HepG2 (cell line): ENCODE data around the gene TOPORS. TPM values are rescaled to one million over a fixed set of nuclear protein-coding genes. Genes with fewer than 3 reads are reported as not detected.
A peak's percentile ranks its signal among the peaks of the same experiment; 100 is the strongest.

Source experiments
- ATAC-seq: fragments of 200-7000 bp; cut with Tn5 transposase; 3 replicates; pipeline ENCODE4 v1.9.1; 2020; ENCODE audit warnings: mild to moderate bottlenecking, moderate library complexity
- BruUV-seq: library from RNA; stranded (reverse); fragments of 400-500 nt; replicated peaks from 2 replicates; lab custom pipeline; 2021; lab: Mats Ljungman, UMichigan
- CTCF ChIA-PET: fragments of 300-600 bp; formaldehyde crosslinking; extraction: SDS; loops from one replicate; lab custom pipeline; 2021; ENCODE audit warnings: low total read pairs, inconsistent platforms, low intra/inter-chr PET ratio; lab: Yijun Ruan, JAX
- POLR2A ChIA-PET: fragments of 350-600 bp; sonication (Branson Sonifier 250); formaldehyde crosslinking; loops from one replicate; lab custom pipeline; 2020; ENCODE audit warnings: antibody characterized with exemption, inconsistent platforms; lab: Yijun Ruan, JAX
- DNase-seq: peaks from one replicate; pipeline ENCODE4 v3.0.0-alpha.2; 2015; ENCODE audit warnings: low spot score
- FAIRE-seq: peaks from 3 replicates; lab custom pipeline; 2011; peaks lifted over from hg19 to GRCh38; lab: Jason Lieb, UNC
- H2AFZ ChIP-seq: one replicate; pipeline ENCODE4 v1.6.1; 2011; ENCODE audit warnings: low read length, inconsistent platforms
- H3K27ac ChIP-seq: fragments of 300-600 bp; 3 replicates; pipeline ENCODE4 v1.8.0; 2011; ENCODE audit warnings: mixed run types, mild to moderate bottlenecking, mixed read lengths, low read length, inconsistent platforms; ENCODE audit not compliant: insufficient read depth; ENCODE audit errors: extremely low read length
- H3K27me3 ChIP-seq, 2 experiments: fragments of 200-600 bp in 1 of 2; 2 replicates in 1 of 2; 3 replicates in 1 of 2; pipeline versions ENCODE4 v1.6.0 to v1.8.0; 2011; ENCODE audit warnings: low read length in 2 of 2, mild to moderate bottlenecking in 2 of 2, moderate library complexity in 2 of 2, inconsistent platforms in 1 of 2; ENCODE audit not compliant: insufficient read depth in 2 of 2, control insufficient read depth in 1 of 2
- H3K36me3 ChIP-seq, 2 experiments: fragments of 200-600 bp in 1 of 2; replicated peaks in 1 of 2; 2 replicates in 1 of 2; 3 replicates in 1 of 2; pipeline versions ENCODE4 v1.5.1 to v1.8.0; 2011; ENCODE audit warnings: low read length in 2 of 2, inconsistent platforms in 1 of 2; ENCODE audit not compliant: insufficient read depth in 2 of 2, control insufficient read depth in 1 of 2
- H3K4me1 ChIP-seq: 2 replicates; pipeline ENCODE4 v1.5.1; 2012; ENCODE audit warnings: low read length, inconsistent platforms; ENCODE audit not compliant: insufficient read depth
- H3K4me2 ChIP-seq: 2 replicates; pipeline ENCODE4 v1.6.0; 2011; ENCODE audit warnings: low read depth, low read length, inconsistent platforms
- H3K4me3 ChIP-seq, 3 experiments: fragments of 200-600 bp in 1 of 3; sonication (generic), shearing (Covaris generic) in 1 of 3; replicated peaks in 1 of 3; 2 replicates each; pipeline ENCODE4 v1.5.1; 2011 to 2016; ENCODE audit warnings: low read length in 3 of 3, inconsistent platforms in 2 of 3, low read depth in 2 of 3, mild to moderate bottlenecking in 2 of 3, control low read depth in 1 of 3, mixed read lengths in 1 of 3; ENCODE audit not compliant: insufficient read depth in 1 of 3
- H3K79me2 ChIP-seq: one replicate; pipeline ENCODE4 v1.6.1; 2011; ENCODE audit warnings: low read length, inconsistent platforms; ENCODE audit not compliant: insufficient read depth
- H3K9ac ChIP-seq: 2 replicates; pipeline ENCODE4 v1.6.0; 2011; ENCODE audit warnings: mild to moderate bottlenecking, low read depth, low read length, inconsistent platforms; ENCODE audit not compliant: insufficient read depth
- H3K9me3 ChIP-seq: 2 replicates; pipeline ENCODE4 v1.5.1; 2012; ENCODE audit warnings: mild to moderate bottlenecking, low read length
- H4K20me1 ChIP-seq: 2 replicates; pipeline ENCODE4 v1.6.0; 2011; ENCODE audit warnings: inconsistent platforms, mild to moderate bottlenecking, low read length, moderate library complexity; ENCODE audit not compliant: insufficient read depth
- ADNP ChIP-seq: sonication (generic); formaldehyde crosslinking; IDR thresholded peaks from 2 replicates; pipeline ENCODE4 v1.4.0; 2020; ENCODE audit warnings: missing genetic modification reagents
- BCL3 ChIP-seq: sonication (generic); formaldehyde crosslinking; IDR thresholded peaks from 2 replicates; pipeline ENCODE4 v1.5.1; 2020; ENCODE audit warnings: mild to moderate bottlenecking, missing genetic modification reagents, moderate library complexity
- DNMT1 ChIP-seq: sonication (generic); formaldehyde crosslinking; IDR thresholded peaks from 2 replicates; pipeline ENCODE4 v1.5.1; 2020; ENCODE audit warnings: mild to moderate bottlenecking, missing genetic modification reagents
- SALL2 ChIP-seq: sonication (generic); formaldehyde crosslinking; IDR thresholded peaks from 2 replicates; pipeline ENCODE4 v1.8.1; 2023; ENCODE audit warnings: mild to moderate bottlenecking, missing genetic modification reagents, inconsistent platforms
- TBX3 ChIP-seq: fragments of 450-650 bp; IDR thresholded peaks from 2 replicates; pipeline ENCODE4 v1.6.1; 2017; ENCODE audit warnings: antibody characterized with exemption, mild to moderate bottlenecking, inconsistent platforms, borderline replicate concordance
- ZC3H13 ChIP-seq: sonication (generic); formaldehyde crosslinking; IDR thresholded peaks from 2 replicates; pipeline ENCODE4 v1.8.1; 2023; ENCODE audit warnings: mild to moderate bottlenecking, missing genetic modification reagents, moderate library complexity
- ZNF235 ChIP-seq: sonication (generic); formaldehyde crosslinking; IDR thresholded peaks from 2 replicates; pipeline ENCODE4 v1.8.1; 2023; ENCODE audit warnings: mild to moderate bottlenecking, missing genetic modification reagents, borderline replicate concordance
- ZNF550 ChIP-seq: sonication (generic); formaldehyde crosslinking; IDR thresholded peaks from 2 replicates; pipeline ENCODE4 v1.4.0; 2020; ENCODE audit warnings: mild to moderate bottlenecking, missing genetic modification reagents, borderline replicate concordance
- ZNF589 ChIP-seq: sonication (generic); formaldehyde crosslinking; conservative IDR thresholded peaks from 2 replicates; pipeline ENCODE4 v1.8.0; 2022; ENCODE audit warnings: mild to moderate bottlenecking, moderate library complexity, missing genetic modification reagents
- ZNF607 ChIP-seq: sonication (generic); formaldehyde crosslinking; IDR thresholded peaks from 2 replicates; pipeline ENCODE4 v1.5.1; 2020; ENCODE audit warnings: missing genetic modification reagents, mild to moderate bottlenecking, borderline replicate concordance
- ZNF780A ChIP-seq: sonication (generic); formaldehyde crosslinking; IDR thresholded peaks from 2 replicates; pipeline ENCODE4 v1.8.0; 2022; ENCODE audit warnings: mild to moderate bottlenecking, missing genetic modification reagents, moderate library complexity
- WGBS: methylation state at CpG from one replicate; pipeline ENCODE4 v1.1.6; 2017; ENCODE audit warnings: low lambda C conversion rate; 5-methylcytosine and 5-hydroxymethylcytosine counted together
- in situ Hi-C: cut with HindIII; loops from 2 replicates; pipeline ENCODE4 v1.10.0; 2017; ENCODE audit warnings: low pct_unique_long_range_greater_than_20kb; ENCODE audit not compliant: extremely low pct_ligation_motif_present
- intact Hi-C: fragments of 100-400 bp; cut with micrococcal nuclease; formaldehyde crosslinking; loops from one replicate; pipeline ENCODE4 v1.10.0; 2022; ENCODE audit not compliant: unreplicated experiment
- polyA plus RNA-seq, 8 experiments: library from polyadenylated mRNA; depleted of rRNA in 3 of 8; stranded (reverse) in 7 of 8; unstranded in 1 of 8; fragments of >200 nt; fragmentation: Illumina TruSeq in 4 of 8; extraction: Trizol in 4 of 8; gene quantifications; 2 replicates each; pipeline versions ENCODE4 v1.2.1 to v1.2.3, GENCODE V29; 2011 to 2016; ENCODE audit warnings: low read depth in 4 of 8, missing spikeins in 1 of 8, mixed read lengths in 1 of 8; ENCODE audit not compliant: insufficient read depth in 1 of 8
- total RNA-seq, 5 experiments: library from RNA; depleted of rRNA; stranded (reverse); fragments of >200 nt; fragmentation: Illumina TruSeq; extraction: Trizol; gene quantifications; 2 replicates each; pipeline ENCODE4 v1.2.3, GENCODE V29; 2016; ENCODE audit warnings: low read depth in 1 of 5
- TF ChIP-seq, protein P1 (sequence below): sonication (generic); formaldehyde crosslinking; IDR thresholded peaks from 2 replicates; pipeline ENCODE4 v1.8.0; 2022; ENCODE audit warnings: mild to moderate bottlenecking, missing genetic modification reagents, moderate library complexity
- TF ChIP-seq, protein P2 (sequence below): sonication (generic); formaldehyde crosslinking; IDR thresholded peaks from 2 replicates; pipeline ENCODE4 v1.4.0; 2020; ENCODE audit warnings: missing genetic modification reagents; ENCODE audit errors: not compliant biosample characterization

Gene TOPORS
- total and polyA plus RNA-seq, 2 of the 13 experiments (the other 11 are each of a cell fraction or from before 2014, with no cell fraction given), result 6.8 to 19.6 TPM

- Histone ChIP-seq H3K4me3 (no peak overlapping the region), H3K79me2 (no peaks in the 10 kb centered on the region), H3K27me3 (no peaks in the 10 kb centered on the region), H3K9ac (no peak overlapping the region), H3K4me2 (no peak overlapping the region), H3K36me3 (no peaks in the 10 kb centered on the region), H4K20me1 (no peaks in the 10 kb centered on the region), H3K9me3 (no peaks in the 10 kb centered on the region), H3K4me1 (no peaks in the 10 kb centered on the region), H2AFZ (no peak overlapping the region), H3K27ac (no peak overlapping the region)
- BruUV-seq, result no TSS peak
- FAIRE-seq, result no peak
- no peak for TF ChIP-seq ZC3H13 (CRISPR knock-in tag)
- TF ChIP-seq, protein P1, sequence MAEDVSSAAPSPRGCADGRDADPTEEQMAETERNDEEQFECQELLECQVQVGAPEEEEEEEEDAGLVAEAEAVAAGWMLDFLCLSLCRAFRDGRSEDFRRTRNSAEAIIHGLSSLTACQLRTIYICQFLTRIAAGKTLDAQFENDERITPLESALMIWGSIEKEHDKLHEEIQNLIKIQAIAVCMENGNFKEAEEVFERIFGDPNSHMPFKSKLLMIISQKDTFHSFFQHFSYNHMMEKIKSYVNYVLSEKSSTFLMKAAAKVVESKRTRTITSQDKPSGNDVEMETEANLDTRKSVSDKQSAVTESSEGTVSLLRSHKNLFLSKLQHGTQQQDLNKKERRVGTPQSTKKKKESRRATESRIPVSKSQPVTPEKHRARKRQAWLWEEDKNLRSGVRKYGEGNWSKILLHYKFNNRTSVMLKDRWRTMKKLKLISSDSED (CRISPR knock-in tag), result no peak
- TF ChIP-seq ZNF780A, result no peak
- no peak for TF ChIP-seq ZNF235
- TF ChIP-seq ZNF550 (CRISPR knock-in tag), result no peak
- ChIA-PET CTCF (interaction anchor here (1.7 kb wide), 1 partner anchor 380 kb away, joined by 13 read pairs; no protein-coding TSS in a partner anchor), POLR2A (no interaction called here)
- peak; percentile 35; the same call in 1 of the 3 replicates for ATAC-seq
- DNase-seq, result no peak
- in situ Hi-C loops, result no loop called here
- intact Hi-C loops, result no loop called here
Measured at GRCh38 chr9:32587901-32588300, 35.5 kb upstream of the TOPORS start.

DNA sequence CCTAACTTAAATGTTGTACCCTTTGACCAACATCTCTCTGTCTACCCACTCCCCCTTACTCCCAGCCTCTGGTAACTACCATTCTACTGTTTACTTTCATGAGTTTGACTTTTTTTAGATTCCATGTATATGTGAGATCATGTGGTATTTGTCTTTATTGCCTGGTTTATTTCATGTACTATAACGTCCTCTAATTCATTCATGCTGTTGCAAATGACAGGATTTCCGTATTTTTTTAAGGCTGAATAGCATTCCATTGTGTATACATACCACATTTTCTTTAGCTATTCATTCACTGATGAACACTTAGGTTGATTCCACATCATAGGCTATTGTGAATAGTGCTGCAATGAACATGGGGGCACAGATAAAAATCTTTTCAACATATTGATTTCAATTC lies 32.4 kb upstream of the TOPORS start:
- in situ Hi-C loops, result loop anchor here (5.0 kb wide), 1 partner anchor 383 kb away; no protein-coding TSS in a partner anchor
- intact Hi-C loops, result no loop called here
- TF ChIP-seq SALL2, result no peak
- TF ChIP-seq ZNF607, result no peak
- TF ChIP-seq, protein P2, sequence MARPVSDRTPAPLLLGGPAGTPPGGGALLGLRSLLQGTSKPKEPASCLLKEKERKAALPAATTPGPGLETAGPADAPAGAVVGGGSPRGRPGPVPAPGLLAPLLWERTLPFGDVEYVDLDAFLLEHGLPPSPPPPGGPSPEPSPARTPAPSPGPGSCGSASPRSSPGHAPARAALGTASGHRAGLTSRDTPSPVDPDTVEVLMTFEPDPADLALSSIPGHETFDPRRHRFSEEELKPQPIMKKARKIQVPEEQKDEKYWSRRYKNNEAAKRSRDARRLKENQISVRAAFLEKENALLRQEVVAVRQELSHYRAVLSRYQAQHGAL (CRISPR knock-in tag), result no peak
- no peak for TF ChIP-seq BCL3 (CRISPR knock-in tag)
- no peak for TF ChIP-seq DNMT1 (CRISPR knock-in tag)
- TF ChIP-seq ZNF589 (CRISPR knock-in tag), result no peak
- TF ChIP-seq TBX3, result no peak
- TF ChIP-seq ADNP (CRISPR knock-in tag), result no peak

More for the DNA sequence above, 32.4 kb upstream of the TOPORS start:
- no TSS peak for BruUV-seq
- 1% methylated on average over 2 of the region's 2 CpGs for WGBS
- H3K9me3 ChIP-seq, result no peaks in the 10 kb centered on the region
- ATAC-seq, result no peak
- no peaks in the 10 kb centered on the region for H3K27me3 ChIP-seq
- H3K4me2 ChIP-seq, result no peak overlapping the region
- CTCF ChIA-PET, result interaction anchor here (1.5 kb wide), 1 partner anchor 384 kb away, joined by 4 read pairs; no protein-coding TSS in a partner anchor
- no peak overlapping the region for H3K27ac ChIP-seq
- no peaks in the 10 kb centered on the region for H3K36me3 ChIP-seq
- H3K4me1 ChIP-seq, result peaks cover 9% of the 10 kb centered on the region
- no peak overlapping the region for H3K4me3 ChIP-seq
- no peak for DNase-seq
- no peaks in the 10 kb centered on the region for H3K79me2 ChIP-seq
- no peak overlapping the region for H2AFZ ChIP-seq
- H3K9ac ChIP-seq, result no peak overlapping the region
- POLR2A ChIA-PET, result no interaction called here
- no peak for FAIRE-seq
- no peaks in the 10 kb centered on the region for H4K20me1 ChIP-seq
